Endothelial cell of umbilical vein (primary cell): ENCODE results near the gene RMI2. TPM values are rescaled to one million over a fixed set of nuclear protein-coding genes. Genes with fewer than 3 reads are reported as not detected.

ENCODE experiments used
- BruUV-seq: library from RNA; stranded (reverse); fragments of 400-500 nt; replicated peaks from 2 replicates; lab custom pipeline; 2021; lab: Mats Ljungman, UMichigan
- CTCF ChIA-PET: fragments of 300-600, 350-600 bp; sonication (Branson Sonifier 250); formaldehyde crosslinking; loops from one replicate; lab custom pipeline; 2021; ENCODE audit warnings: antibody characterized with exemption, inconsistent platforms; lab: Charles Lee
- POLR2A ChIA-PET: fragments of 300-600, 350-600 bp; sonication (Branson Sonifier 250); formaldehyde crosslinking; loops from one replicate; lab custom pipeline; 2021; ENCODE audit warnings: antibody characterized with exemption, inconsistent platforms; lab: Charles Lee
- DNase-seq: peaks from one replicate; pipeline ENCODE4 v3.0.0-alpha.2; 2011; ENCODE audit warnings: low read depth, low spot score
- FAIRE-seq: peaks from 2 replicates; lab custom pipeline; 2011; peaks lifted over from hg19 to GRCh38; lab: Jason Lieb, UNC
- H2AFZ ChIP-seq: 2 replicates; pipeline ENCODE4 v1.6.0; 2012; ENCODE audit warnings: low read depth, low read length, control low read depth, inconsistent platforms
- H3K27ac ChIP-seq: 2 replicates; pipeline ENCODE4 v1.5.1; 2011; ENCODE audit warnings: low read depth, mild to moderate bottlenecking, control low read depth, low read length, moderate library complexity; ENCODE audit not compliant: insufficient read depth
- H3K27me3 ChIP-seq, 2 experiments: 2 replicates each; pipeline versions ENCODE4 v1.6.0 to v1.6.1; 2011; ENCODE audit warnings: low read length in 2 of 2, mixed read lengths in 1 of 2; ENCODE audit not compliant: control insufficient read depth in 2 of 2, insufficient read depth in 2 of 2
- H3K36me3 ChIP-seq, 2 experiments: 2 replicates in 1 of 2; 3 replicates in 1 of 2; pipeline ENCODE4 v1.5.1; 2011; ENCODE audit warnings: low read length in 2 of 2, mild to moderate bottlenecking in 1 of 2, moderate library complexity in 1 of 2; ENCODE audit not compliant: control insufficient read depth in 2 of 2, insufficient read depth in 2 of 2; ENCODE audit errors: extremely low read depth in 1 of 2
- H3K4me1 ChIP-seq: 3 replicates; pipeline ENCODE4 v1.5.1; 2011; ENCODE audit warnings: mild to moderate bottlenecking, low read length; ENCODE audit not compliant: control insufficient read depth, insufficient read depth; ENCODE audit errors: extremely low read depth
- H3K4me2 ChIP-seq: 2 replicates; pipeline ENCODE4 v1.6.1; 2011; ENCODE audit warnings: low read length, control low read depth, mixed read lengths; ENCODE audit not compliant: insufficient read depth
- H3K4me3 ChIP-seq, 3 experiments: fragments of 200-600 bp in 1 of 3; sonication (generic), shearing (Covaris generic) in 1 of 3; replicated peaks in 1 of 3; 2 replicates each; pipeline ENCODE4 v1.5.1; 2011 to 2016; ENCODE audit warnings: control low read depth in 3 of 3, low read length in 3 of 3, mild to moderate bottlenecking in 2 of 3, inconsistent platforms in 1 of 3, low read depth in 1 of 3, moderate library complexity in 1 of 3; ENCODE audit not compliant: insufficient read depth in 1 of 3
- H3K79me2 ChIP-seq: 2 replicates; pipeline ENCODE4 v1.6.0; 2012; ENCODE audit warnings: low read length, inconsistent platforms; ENCODE audit not compliant: control insufficient read depth, insufficient read depth
- H3K9ac ChIP-seq: replicated peaks from 2 replicates; pipeline ENCODE3; 2011; ENCODE audit warnings: low read length, control low read depth; ENCODE audit not compliant: insufficient read depth; ENCODE audit errors: extremely low read depth
- H3K9me1 ChIP-seq: replicated peaks from 3 replicates; pipeline ENCODE4 v1.6.0; 2011; ENCODE audit warnings: mild to moderate bottlenecking, low read length; ENCODE audit not compliant: control insufficient read depth, insufficient read depth; ENCODE audit errors: extremely low read depth
- H3K9me3 ChIP-seq: replicated peaks from 2 replicates; pipeline ENCODE4 v1.5.1; 2012; ENCODE audit warnings: low read length, inconsistent platforms; ENCODE audit not compliant: control insufficient read depth, insufficient read depth
- H4K20me1 ChIP-seq: replicated peaks from 2 replicates; pipeline ENCODE3; 2011; ENCODE audit warnings: mild to moderate bottlenecking, low read length; ENCODE audit not compliant: control insufficient read depth, insufficient read depth; ENCODE audit errors: extremely low read depth
- FOS ChIP-seq: IDR thresholded peaks from 2 replicates; pipeline ENCODE4 v1.6.1; 2011; ENCODE audit warnings: mild to moderate bottlenecking, low read length, moderate library complexity, borderline replicate concordance; ENCODE audit not compliant: insufficient read depth
- JUN ChIP-seq: IDR thresholded peaks from 2 replicates; pipeline ENCODE4 v1.6.1; 2011; ENCODE audit warnings: borderline replicate concordance, low read depth; ENCODE audit not compliant: insufficient read length, insufficient read depth
- MYC ChIP-seq: IDR thresholded peaks from one replicate; pipeline ENCODE4 v1.6.1; 2011; ENCODE audit warnings: mild to moderate bottlenecking, low read depth, low read length
- POLR2A ChIP-seq: IDR thresholded peaks from 2 replicates; pipeline ENCODE4 v1.6.1; 2012; ENCODE audit warnings: low read depth, mild to moderate bottlenecking, control low read depth, low read length
- POLR2AphosphoS5 ChIP-seq: IDR thresholded peaks from 2 replicates; pipeline ENCODE4 v1.6.1; 2012; ENCODE audit warnings: low read depth, mild to moderate bottlenecking, control low read depth, low read length, moderate library complexity; ENCODE audit not compliant: insufficient read depth
- dilution Hi-C: fragments of 300-500 bp; cut with MboI; formaldehyde crosslinking; loops from one replicate; pipeline ENCODE4 v1.15.0; 2019; ENCODE audit warnings: low sequenced_read_pairs; ENCODE audit not compliant: extremely low pct_ligation_motif_present
- intact Hi-C: fragments of 100-400 bp; cut with micrococcal nuclease; formaldehyde crosslinking; loops from one replicate; pipeline ENCODE4 v1.10.0; 2022
- polyA plus RNA-seq, 4 experiments: library from polyadenylated mRNA; depleted of rRNA in 3 of 4; stranded (reverse) in 3 of 4; unstranded in 1 of 4; fragments of >200 nt; gene quantifications; 2 replicates each; pipeline versions ENCODE4 v1.2.1 to v1.2.3, GENCODE V29; 2011 to 2012; ENCODE audit warnings: missing spikeins in 1 of 4
- total RNA-seq: library from RNA; stranded (reverse); gene quantifications from 2 replicates; pipeline ENCODE4 v1.2.3, GENCODE V29; 2021
- TF ChIP-seq, protein P1 (sequence below), 2 donors: IDR thresholded peaks; 1 replicate in 1 of 2; 2 replicates in 1 of 2; pipeline ENCODE4 v1.5.1; 2011; ENCODE audit warnings: low read length in 2 of 2, mild to moderate bottlenecking in 2 of 2, moderate library complexity in 2 of 2, control low read depth in 1 of 2, inconsistent platforms in 1 of 2, low read depth in 1 of 2; ENCODE audit not compliant: insufficient read depth in 1 of 2; ENCODE audit errors: extremely low read depth in 1 of 2

The RMI2 gene
- total and polyA plus RNA-seq, 2 donors (not counting 3 experiments of a cell fraction or from before 2014, with no cell fraction given): 5.3 to 7.7 TPM

DNA sequence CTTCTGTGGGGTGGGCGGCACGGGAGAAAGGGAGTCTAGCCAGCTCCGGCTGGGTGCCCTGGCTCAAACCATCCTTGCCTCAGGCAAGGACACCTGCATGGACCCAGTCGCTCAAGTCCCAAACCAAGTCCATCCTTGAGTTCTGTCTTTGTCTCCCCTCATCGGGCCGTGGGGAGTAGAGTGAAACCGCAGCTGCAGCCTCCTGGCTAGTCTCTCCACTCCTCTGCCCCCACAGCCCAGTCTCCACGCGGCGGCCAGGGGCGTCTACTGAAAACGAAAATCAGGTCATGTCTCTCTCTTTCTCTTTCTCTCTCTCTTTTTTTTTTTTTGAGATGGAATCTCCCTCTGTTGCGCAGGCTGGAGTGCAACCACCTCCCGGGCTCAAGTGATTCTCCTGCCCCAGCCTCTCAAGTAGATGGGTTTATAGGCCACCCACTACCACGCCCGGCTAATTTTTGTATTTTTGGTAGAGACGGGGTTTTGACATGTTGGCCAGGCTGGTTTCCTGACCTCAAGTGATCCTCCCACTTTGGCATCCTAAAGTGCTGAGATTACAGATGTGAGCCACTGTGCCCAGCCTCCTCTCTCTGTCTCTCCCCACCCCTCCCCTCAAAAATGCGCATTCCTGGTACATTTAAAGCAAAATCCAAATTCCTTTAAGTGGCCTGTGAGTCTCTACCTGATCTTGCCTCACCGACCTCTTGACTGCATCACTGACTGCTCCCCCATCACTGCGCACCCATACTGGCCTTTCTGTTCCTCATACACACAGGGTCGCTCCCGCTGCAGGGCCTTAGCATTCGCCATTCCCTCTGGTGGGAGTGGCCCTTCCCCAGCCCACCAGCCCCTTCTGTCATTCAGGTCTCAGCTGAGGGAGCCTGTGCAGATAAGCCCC, 17.7 kb upstream of the RMI2 start:
- Histone ChIP-seq H3K27me3 (peaks cover 0 to 2% of the 10 kb centered on the region in 2 experiments), H3K4me2 (no peak overlapping the region), H3K4me1 (peaks cover 13% of the 10 kb centered on the region), H3K27ac (no peak overlapping the region), H3K36me3 (no peaks in the 10 kb centered on the region), H4K20me1 (no peaks in the 10 kb centered on the region), H3K4me3 (no peak overlapping the region), H3K9me3 (no peaks in the 10 kb centered on the region), H2AFZ (no peak overlapping the region), H3K9me1 (no peaks in the 10 kb centered on the region), H3K79me2 (no peaks in the 10 kb centered on the region), H3K9ac (no peak overlapping the region)
- no TSS peak for BruUV-seq
- CTCF ChIA-PET: no interaction called here
- intact Hi-C loops (no loop called here), dilution Hi-C loops (no loop called here)
- POLR2A ChIA-PET: no interaction called here
- TF ChIP-seq, protein P1, sequence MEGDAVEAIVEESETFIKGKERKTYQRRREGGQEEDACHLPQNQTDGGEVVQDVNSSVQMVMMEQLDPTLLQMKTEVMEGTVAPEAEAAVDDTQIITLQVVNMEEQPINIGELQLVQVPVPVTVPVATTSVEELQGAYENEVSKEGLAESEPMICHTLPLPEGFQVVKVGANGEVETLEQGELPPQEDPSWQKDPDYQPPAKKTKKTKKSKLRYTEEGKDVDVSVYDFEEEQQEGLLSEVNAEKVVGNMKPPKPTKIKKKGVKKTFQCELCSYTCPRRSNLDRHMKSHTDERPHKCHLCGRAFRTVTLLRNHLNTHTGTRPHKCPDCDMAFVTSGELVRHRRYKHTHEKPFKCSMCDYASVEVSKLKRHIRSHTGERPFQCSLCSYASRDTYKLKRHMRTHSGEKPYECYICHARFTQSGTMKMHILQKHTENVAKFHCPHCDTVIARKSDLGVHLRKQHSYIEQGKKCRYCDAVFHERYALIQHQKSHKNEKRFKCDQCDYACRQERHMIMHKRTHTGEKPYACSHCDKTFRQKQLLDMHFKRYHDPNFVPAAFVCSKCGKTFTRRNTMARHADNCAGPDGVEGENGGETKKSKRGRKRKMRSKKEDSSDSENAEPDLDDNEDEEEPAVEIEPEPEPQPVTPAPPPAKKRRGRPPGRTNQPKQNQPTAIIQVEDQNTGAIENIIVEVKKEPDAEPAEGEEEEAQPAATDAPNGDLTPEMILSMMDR (IDR thresholded peaks at IDR 0.05; ENCODE audit: extremely low read depth in 1 of 2, insufficient read depth in 1 of 2, low read depth in 1 of 2, low read length in 2 of 2): no peak
- no peak for TF ChIP-seq POLR2A
- TF ChIP-seq MYC: no peak
- TF ChIP-seq FOS: no peak
- no peak for TF ChIP-seq JUN
- no peak for TF ChIP-seq POLR2AphosphoS5
- FAIRE-seq: no peak
- DNase-seq: no peak
